Activated CD8-positive, alpha-beta T cell treated with anti-CD3 and anti-CD28 coated beads for 36 hours (primary cell): ENCODE results near the gene NDUFV1. TPM values are rescaled to one million over a fixed set of nuclear protein-coding genes. Genes with fewer than 3 reads are reported as not detected.
"Not testable (repeated sequence)": the region's sequence is repeated elsewhere in the genome, so short reads cannot be mapped to it uniquely, and the experiment has no call there.

Source experiments
- ATAC-seq: fragments of 200-7000 bp; cut with Tn5 transposase; one replicate; pipeline ENCODE4 v1.10.0; 2021; ENCODE audit warnings: mild to moderate bottlenecking, moderate library complexity
- CTCF ChIA-PET: fragments of 350-600 bp; sonication (Branson Sonifier 250); formaldehyde crosslinking; loops from one replicate; lab custom pipeline; 2021; ENCODE audit warnings: antibody characterized with exemption; lab: Charles Lee
- POLR2A ChIA-PET: fragments of 350-600 bp; sonication (Branson Sonifier 250); formaldehyde crosslinking; loops from one replicate; lab custom pipeline; 2021; ENCODE audit warnings: antibody characterized with exemption; lab: Charles Lee
- DNase-seq: peaks from one replicate; pipeline ENCODE4 v3.0.0-alpha.2; 2020
- H3K27ac Mint-ChIP-seq: one replicate; pipeline ENCODE4 v1.8.0; 2021; ENCODE audit warnings: mild to moderate bottlenecking, mixed read lengths
- H3K27me3 Mint-ChIP-seq: one replicate; pipeline ENCODE4 v1.8.0; 2021; ENCODE audit warnings: mixed read lengths
- H3K36me3 Mint-ChIP-seq: one replicate; pipeline ENCODE4 v1.8.0; 2021; ENCODE audit warnings: low read depth, mixed read lengths
- H3K4me1 Mint-ChIP-seq: one replicate; pipeline ENCODE4 v1.8.0; 2021; ENCODE audit warnings: low read depth, mixed read lengths
- H3K4me3 Mint-ChIP-seq: one replicate; pipeline ENCODE4 v1.8.0; 2021; ENCODE audit warnings: mild to moderate bottlenecking, moderate library complexity, mixed read lengths
- H3K9me3 Mint-ChIP-seq: one replicate; pipeline ENCODE4 v1.8.0; 2021; ENCODE audit warnings: mixed read lengths
- CTCF ChIP-seq: fragments of 200-600 bp; IDR thresholded peaks from one replicate; pipeline ENCODE4 v1.8.0; 2022; ENCODE audit warnings: antibody characterized with exemption, mild to moderate bottlenecking
- intact Hi-C: fragments of 100-400 bp; cut with micrococcal nuclease; formaldehyde crosslinking; loops from one replicate; pipeline ENCODE4 v1.10.0; 2022
- total RNA-seq, 2 experiments: library from RNA; stranded (reverse); gene quantifications; one replicate each; pipeline ENCODE4 v1.2.3, GENCODE V29; 2021

The NDUFV1 gene
- total RNA-seq, 2 experiments from 2014 or later: 315 to 317 TPM

DNA sequence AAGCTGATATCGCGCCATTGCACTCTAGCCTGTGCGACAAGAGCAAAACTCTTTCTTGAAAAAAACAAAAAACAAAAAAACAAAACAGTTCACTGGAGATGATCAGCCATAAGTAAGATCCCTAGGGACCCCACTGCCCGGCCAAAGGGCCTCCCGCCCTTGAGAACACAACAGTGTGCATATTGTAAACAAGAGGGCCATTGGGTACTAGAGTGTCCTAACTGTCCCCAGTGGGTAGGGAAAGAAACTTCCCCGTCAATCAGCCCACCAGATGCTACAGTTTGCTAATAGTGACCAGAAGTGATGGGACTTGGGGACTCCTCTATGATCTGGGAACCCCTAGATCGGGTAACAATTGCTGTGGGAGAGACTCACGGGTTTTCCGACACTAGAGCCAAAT lies 47.5 kb downstream of the NDUFV1 start:
- ChIA-PET CTCF (interaction anchor here (6.9 kb wide), 1 partner anchor 25 kb away, joined by 66 read pairs; the partner anchor contains the start of gene NUDT8), POLR2A (no interaction called here)
- Mint-ChIP-seq H3K27ac (no peak overlapping the region), H3K4me3 (no peak overlapping the region), H3K36me3 (no peaks in the 10 kb centered on the region), H3K9me3 (no peaks in the 10 kb centered on the region), H3K4me1 (peaks cover 14% of the 10 kb centered on the region), H3K27me3 (no peaks in the 10 kb centered on the region)
- TF ChIP-seq CTCF: no peak
- intact Hi-C loops: no loop called here
- DNase-seq (no peak), ATAC-seq (no peak)

DNA sequence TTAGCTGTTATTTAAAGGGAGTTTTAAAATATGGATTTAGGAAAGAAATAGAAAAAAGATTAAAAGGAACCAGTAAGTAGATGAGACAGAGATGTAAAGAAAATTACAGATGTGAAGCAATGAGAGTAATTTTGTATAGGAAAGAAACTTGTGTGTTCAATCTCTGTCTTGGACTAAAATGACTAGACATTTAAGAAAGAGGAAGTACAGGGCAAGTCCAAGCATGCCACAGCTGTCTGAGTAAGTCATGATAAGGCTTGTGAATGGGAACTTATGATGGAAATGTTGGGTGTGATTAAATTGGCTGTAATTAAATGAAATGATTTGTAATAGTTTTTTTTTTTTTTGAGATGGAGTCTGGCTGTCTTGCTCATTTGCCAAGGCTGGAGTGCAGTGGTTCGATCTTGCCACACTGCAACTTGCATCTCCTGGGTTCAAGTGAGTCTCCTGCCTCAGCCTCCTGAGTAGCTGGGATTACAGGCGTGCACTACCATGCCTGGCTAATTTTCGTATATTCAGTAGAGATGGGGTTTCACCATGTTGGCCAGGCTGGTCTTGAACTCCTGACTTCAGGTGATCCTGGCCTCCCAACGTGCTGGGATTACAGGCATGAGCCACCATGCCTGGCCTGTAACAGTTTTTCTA lies 49.7 kb downstream of the NDUFV1 start:
- intact Hi-C loops: no loop called here
- DNase-seq: no peak
- CTCF ChIA-PET: interaction anchor here (0.7 to 6.9 kb wide), 4 partner anchors 8 to 84 kb away, joined by 3 to 66 read pairs (median 7); partner anchors contain the start of gene NUDT8
- no peak overlapping the region for H3K27ac Mint-ChIP-seq
- no peaks in the 10 kb centered on the region for H3K9me3 Mint-ChIP-seq
- peak; percentile 42 for ATAC-seq
- no peaks in the 10 kb centered on the region for H3K27me3 Mint-ChIP-seq
- H3K4me1 Mint-ChIP-seq: no peaks in the 10 kb centered on the region
- no peak overlapping the region for H3K4me3 Mint-ChIP-seq
- TF ChIP-seq CTCF: no peak
- no peaks in the 10 kb centered on the region for H3K36me3 Mint-ChIP-seq
- POLR2A ChIA-PET: no interaction called here

DNA sequence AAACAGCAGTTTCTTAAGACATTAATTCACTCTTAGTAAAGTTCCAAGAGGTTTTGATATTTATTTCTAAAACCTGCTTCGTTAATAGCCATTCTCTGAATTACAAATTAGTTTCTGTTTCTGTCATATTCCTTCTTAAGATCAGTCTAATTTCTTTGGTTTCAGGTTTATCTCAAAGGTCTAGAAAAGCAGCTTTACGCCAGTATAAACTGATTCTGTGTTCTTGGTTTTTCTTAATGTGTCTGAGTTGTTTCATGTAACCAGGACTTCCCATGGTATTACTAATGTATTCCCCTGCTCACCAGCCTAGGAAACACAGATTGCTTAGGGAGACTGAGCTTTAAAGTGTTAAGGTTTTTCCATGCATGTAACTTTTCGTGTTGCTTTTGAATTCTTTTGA lies 50.6 kb downstream of the NDUFV1 start:
- no peak for TF ChIP-seq CTCF

GRCh38 chr11:67659651-67660165 lies 53.0 kb downstream of the NDUFV1 start:
- intact Hi-C loops, H3K36me3 Mint-ChIP-seq, ATAC-seq, H3K4me3 Mint-ChIP-seq, H3K9me3 Mint-ChIP-seq, H3K27me3 Mint-ChIP-seq, H3K4me1 Mint-ChIP-seq, H3K27ac Mint-ChIP-seq, DNase-seq: not testable (repeated sequence)
- POLR2A ChIA-PET: interaction anchor here (0.8 to 1.9 kb wide), 2 partner anchors 12 to 30 kb away, joined by 3 to 9 read pairs; partner anchors contain the start of gene NUDT8
- TF ChIP-seq CTCF: peak; percentile 51
- CTCF ChIA-PET: interaction anchor here (0.6 to 6.9 kb wide), 11 partner anchors 9 to 408 kb away, joined by 3 to 66 read pairs (median 4); partner anchors contain the start of genes ACY3, GSTP1 and NUDT8

More for the DNA sequence above, 50.6 kb downstream of the NDUFV1 start:
- Mint-ChIP-seq H3K36me3 (no peaks in the 10 kb centered on the region), H3K9me3 (no peaks in the 10 kb centered on the region), H3K4me3 (no peak overlapping the region), H3K27ac (peak overlapping the region; percentile 8), H3K27me3 (no peaks in the 10 kb centered on the region), H3K4me1 (no peaks in the 10 kb centered on the region)
- ChIA-PET CTCF (interaction anchor here (1.2 to 6.9 kb wide), 5 partner anchors 9 to 287 kb away, joined by 3 to 66 read pairs (median 7); partner anchors contain the start of gene NUDT8), POLR2A (interaction anchor here (1.0 kb wide), 1 partner anchor 28 kb away, joined by 3 read pairs; the partner anchor contains the start of gene NUDT8)
- intact Hi-C loops: no loop called here
- DNase-seq (no peak), ATAC-seq (peak; percentile 35)

- H3K27ac Mint-ChIP-seq, H3K4me3 Mint-ChIP-seq, H3K9me3 Mint-ChIP-seq, H3K36me3 Mint-ChIP-seq, intact Hi-C loops, ATAC-seq, H3K27me3 Mint-ChIP-seq, DNase-seq, H3K4me1 Mint-ChIP-seq: not testable (repeated sequence)
- ChIA-PET CTCF (interaction anchor here (3.2 to 6.9 kb wide), 2 partner anchors 14 to 31 kb away, joined by 41 to 66 read pairs; partner anchors contain the start of gene NUDT8), POLR2A (interaction anchor here (2.1 kb wide), 1 partner anchor 10 kb away, joined by 5 read pairs; the partner anchor contains the start of gene ACY3)
Observed at GRCh38 chr11:67660752-67661151, 54.0 kb downstream of the NDUFV1 start.

Other genes starting within 250 kb of the NDUFV1 start
- under 1 TPM; 0.79 to 0.81 TPM for gene CLCF1, start 233.3 kb upstream of the NDUFV1 start, total RNA-seq
- gene RAD9A, start 214.9 kb upstream of the NDUFV1 start, total RNA-seq: 10 to 100 TPM; 29.7 to 30.6 TPM
- gene PPP1CA, start 205.1 kb upstream of the NDUFV1 start, total RNA-seq: 100 to 1,000 TPM; 249 to 258 TPM
- 100 to 1,000 TPM; 138 to 144 TPM for gene TBC1D10C, start 202.9 kb upstream of the NDUFV1 start, total RNA-seq
- 1 to 10 TPM; 6.2 to 6.9 TPM for gene CARNS1, start 191.3 kb upstream of the NDUFV1 start, total RNA-seq
- 10 to 100 TPM; 54.8 to 57.4 TPM for gene RPS6KB2, start 178.4 kb upstream of the NDUFV1 start, total RNA-seq
- 100 to 1,000 TPM; 107 to 114 TPM for gene PTPRCAP, start 169.3 kb upstream of the NDUFV1 start, total RNA-seq
- gene CORO1B, start 163.5 kb upstream of the NDUFV1 start, total RNA-seq: 100 to 1,000 TPM; 254 to 276 TPM
- not detected for gene GPR152, start 154.2 kb upstream of the NDUFV1 start, total RNA-seq
- gene CABP4, start 151.6 kb upstream of the NDUFV1 start, total RNA-seq: 1 to 10 TPM in 1 of 2 experiments, under 1 TPM in 1; 0.83 to 1.4 TPM
- 10 to 100 TPM; 56.0 to 59.2 TPM for gene TMEM134, start 137.7 kb upstream of the NDUFV1 start, total RNA-seq
- 100 to 1,000 TPM; 145 to 146 TPM for gene AIP, start 123.9 kb upstream of the NDUFV1 start, total RNA-seq
- 10 to 100 TPM; 87.8 to 88.1 TPM for gene PITPNM1, start 101.6 kb upstream of the NDUFV1 start, total RNA-seq
- gene CDK2AP2, start 98.8 kb upstream of the NDUFV1 start, total RNA-seq: 10 to 100 TPM; 53.5 to 55.5 TPM
- gene CABP2, start 83.5 kb upstream of the NDUFV1 start, total RNA-seq: not detected
- gene GSTP1, start 23.1 kb upstream of the NDUFV1 start, total RNA-seq: 100 to 1,000 TPM; 467 to 472 TPM
- 10 to 100 TPM; 35.5 to 39.5 TPM for gene NUDT8, start 23.0 kb downstream of the NDUFV1 start, total RNA-seq
- gene TBX10, start 32.8 kb downstream of the NDUFV1 start, total RNA-seq: not detected
- under 1 TPM; 0.31 to 0.61 TPM for gene ACY3, start 43.8 kb downstream of the NDUFV1 start, total RNA-seq
- gene ALDH3B2, start 67.7 kb downstream of the NDUFV1 start, total RNA-seq: not detected